Measurements from ENCODE around the gene ATP4B.

DNA sequence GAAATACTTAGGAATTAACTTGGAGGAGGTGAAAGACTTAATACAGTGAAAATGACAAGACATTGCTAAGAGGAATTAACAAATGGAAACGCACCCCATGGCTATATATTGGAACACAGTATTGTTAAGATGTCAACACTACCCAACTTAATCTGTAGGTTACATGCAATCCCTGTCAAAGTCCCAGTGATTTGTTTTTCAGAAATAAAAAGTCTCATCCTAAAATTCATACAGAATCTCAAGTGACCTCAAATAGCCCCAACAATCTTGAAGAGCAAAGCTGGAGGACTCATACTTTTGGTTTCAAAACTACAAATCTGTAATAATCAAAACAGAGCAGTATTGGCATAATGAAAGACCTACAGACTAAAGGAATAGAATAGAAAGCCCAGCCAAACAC, 13.2 kb downstream of the ATP4B start:
- TF ChIP-seq, protein P1, sequence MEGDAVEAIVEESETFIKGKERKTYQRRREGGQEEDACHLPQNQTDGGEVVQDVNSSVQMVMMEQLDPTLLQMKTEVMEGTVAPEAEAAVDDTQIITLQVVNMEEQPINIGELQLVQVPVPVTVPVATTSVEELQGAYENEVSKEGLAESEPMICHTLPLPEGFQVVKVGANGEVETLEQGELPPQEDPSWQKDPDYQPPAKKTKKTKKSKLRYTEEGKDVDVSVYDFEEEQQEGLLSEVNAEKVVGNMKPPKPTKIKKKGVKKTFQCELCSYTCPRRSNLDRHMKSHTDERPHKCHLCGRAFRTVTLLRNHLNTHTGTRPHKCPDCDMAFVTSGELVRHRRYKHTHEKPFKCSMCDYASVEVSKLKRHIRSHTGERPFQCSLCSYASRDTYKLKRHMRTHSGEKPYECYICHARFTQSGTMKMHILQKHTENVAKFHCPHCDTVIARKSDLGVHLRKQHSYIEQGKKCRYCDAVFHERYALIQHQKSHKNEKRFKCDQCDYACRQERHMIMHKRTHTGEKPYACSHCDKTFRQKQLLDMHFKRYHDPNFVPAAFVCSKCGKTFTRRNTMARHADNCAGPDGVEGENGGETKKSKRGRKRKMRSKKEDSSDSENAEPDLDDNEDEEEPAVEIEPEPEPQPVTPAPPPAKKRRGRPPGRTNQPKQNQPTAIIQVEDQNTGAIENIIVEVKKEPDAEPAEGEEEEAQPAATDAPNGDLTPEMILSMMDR (IDR thresholded peaks at IDR 0.05; ENCODE audit: low read length): no peak
- TF ChIP-seq EZH2 (IDR thresholded peaks at IDR 0.05; ENCODE audit: borderline replicate concordance, low read length): no peak
